K562 (cell line): ENCODE results near the gene TRIM33. TPM values are rescaled to one million over a fixed set of nuclear protein-coding genes. Genes with fewer than 3 reads are reported as not detected.

Experiments
- CAMTA2 ChIP-seq: fragments of 250-450 bp; sonication (Bioruptor Pico); conservative IDR thresholded peaks from 2 replicates; pipeline ENCODE4 v1.5.1; 2022
- CREM ChIP-seq: IDR thresholded peaks from 2 replicates; pipeline ENCODE4 v1.6.1; 2014; ENCODE audit warnings: antibody characterized with exemption, low read depth
- DNMT1 ChIP-seq: fragments of 450-650 bp; IDR thresholded peaks from 2 replicates; pipeline ENCODE4 v1.6.1; 2016; ENCODE audit warnings: antibody characterized with exemption, mild to moderate bottlenecking
- ELK1 ChIP-seq: sonication (generic); formaldehyde crosslinking; IDR thresholded peaks from 2 replicates; pipeline ENCODE4 v1.8.1; 2022; ENCODE audit warnings: missing genetic modification reagents
- HMGN3 ChIP-seq: IDR thresholded peaks from 2 replicates; pipeline ENCODE4 v1.6.1; 2011; ENCODE audit warnings: borderline replicate concordance, low read depth, mild to moderate bottlenecking, mixed read lengths, low read length; ENCODE audit not compliant: insufficient read length; ENCODE audit errors: extremely low read depth
- JUND ChIP-seq, 2 experiments: IDR thresholded peaks; 2 replicates in 1 of 2; 3 replicates in 1 of 2; pipeline ENCODE4 v1.6.1; 2011; ENCODE audit warnings: borderline replicate concordance in 2 of 2, low read depth in 2 of 2, low read length in 2 of 2, improper control_type of control experiment in 1 of 2, missing biosample characterization in 1 of 2, missing genetic modification characterization in 1 of 2, missing genetic modification reagents in 1 of 2
- MAFK ChIP-seq: IDR thresholded peaks from 2 replicates; pipeline ENCODE4 v1.6.1; 2011; ENCODE audit warnings: low read length, improper control_type of control experiment
- PATZ1 ChIP-seq: fragments of 250-450 bp; sonication (Bioruptor Pico); IDR thresholded peaks from 2 replicates; pipeline ENCODE4 v1.5.0; 2020; ENCODE audit warnings: mild to moderate bottlenecking, borderline replicate concordance
- SP1 ChIP-seq: sonication (generic); formaldehyde crosslinking; IDR thresholded peaks from 2 replicates; pipeline ENCODE4 v1.8.1; 2022; ENCODE audit warnings: mild to moderate bottlenecking, missing genetic modification reagents
- TEAD1 ChIP-seq, 2 experiments: fragments of 450-650 bp in 1 of 2; sonication (generic) in 1 of 2; formaldehyde crosslinking; IDR thresholded peaks; 2 replicates each; pipeline versions ENCODE4 v1.4.0 to v1.8.0; 2020 to 2022; ENCODE audit warnings: mild to moderate bottlenecking in 2 of 2, missing genetic modification reagents in 1 of 2
- ZC3H11A ChIP-seq: IDR thresholded peaks from 2 replicates; pipeline ENCODE4 v1.6.1; 2012; ENCODE audit warnings: low read depth, low read length, improper control_type of control experiment
- ZNF263 ChIP-seq: sonication (generic); formaldehyde crosslinking; IDR thresholded peaks from 2 replicates; pipeline ENCODE4 v1.8.0; 2022; ENCODE audit warnings: mild to moderate bottlenecking, missing genetic modification reagents, borderline replicate concordance
- ZNF347 ChIP-seq: fragments of 450-650 bp; formaldehyde crosslinking; IDR thresholded peaks from 2 replicates; pipeline ENCODE4 v1.4.0; 2020; ENCODE audit warnings: low read depth, mild to moderate bottlenecking, moderate library complexity
- ZNF561 ChIP-seq: fragments of 450-650 bp; formaldehyde crosslinking; conservative IDR thresholded peaks from 2 replicates; pipeline ENCODE4 v1.4.0; 2020; ENCODE audit warnings: mild to moderate bottlenecking, moderate library complexity
- ZNF830 ChIP-seq: fragments of 250-450 bp; sonication (Bioruptor Pico); IDR thresholded peaks from 2 replicates; pipeline ENCODE4 v1.5.0; 2021; ENCODE audit warnings: mild to moderate bottlenecking
- polyA plus RNA-seq, 8 experiments: library from polyadenylated mRNA; depleted of rRNA in 4 of 8; stranded (reverse) in 5 of 8; unstranded in 3 of 8; fragments of >200 nt; fragmentation: Nextera tagmentation in 2 of 8; fragmentation: Illumina TruSeq in 1 of 8; extraction: Ambion mirVana in 2 of 8; extraction: Trizol in 1 of 8; gene quantifications; 2 replicates each; pipeline versions ENCODE4 v1.2.1 to v1.2.3, GENCODE V29; 2011 to 2014; ENCODE audit warnings: inconsistent platforms in 1 of 8, missing spikeins in 1 of 8
- total RNA-seq, 7 experiments: library from RNA; depleted of rRNA in 6 of 7; stranded (reverse); fragments of >200 nt in 6 of 7; fragmentation: Illumina TruSeq in 2 of 7; extraction: Trizol in 2 of 7; gene quantifications; 2 replicates each; pipeline versions ENCODE4 v1.2.1 to v1.2.3, GENCODE V29; 2011 to 2021; ENCODE audit warnings: low replicate concordance in 1 of 7
- TF ChIP-seq, protein P1 (sequence below): IDR thresholded peaks from 3 replicates; pipeline ENCODE4 v1.6.1; 2011; ENCODE audit warnings: borderline replicate concordance, mild to moderate bottlenecking, moderate library complexity; ENCODE audit not compliant: insufficient read length; ENCODE audit errors: extremely low read depth
- TF ChIP-seq, protein P2 (sequence below): sonication (generic); formaldehyde crosslinking; IDR thresholded peaks from 2 replicates; pipeline ENCODE4 v1.8.0; 2022; ENCODE audit warnings: mild to moderate bottlenecking, missing genetic modification reagents
- TF ChIP-seq, protein P3 (sequence below): fragments of 250-450 bp; sonication (Bioruptor Pico); IDR thresholded peaks from 2 replicates; pipeline ENCODE4 v1.5.0; 2021; ENCODE audit warnings: mild to moderate bottlenecking, moderate library complexity

The TRIM33 gene
- total and polyA plus RNA-seq, 9 of the 15 experiments (the other 6 are each of a cell fraction or from before 2014, with no cell fraction given), result 9.3 to 58.4 (median 40.2) TPM

DNA sequence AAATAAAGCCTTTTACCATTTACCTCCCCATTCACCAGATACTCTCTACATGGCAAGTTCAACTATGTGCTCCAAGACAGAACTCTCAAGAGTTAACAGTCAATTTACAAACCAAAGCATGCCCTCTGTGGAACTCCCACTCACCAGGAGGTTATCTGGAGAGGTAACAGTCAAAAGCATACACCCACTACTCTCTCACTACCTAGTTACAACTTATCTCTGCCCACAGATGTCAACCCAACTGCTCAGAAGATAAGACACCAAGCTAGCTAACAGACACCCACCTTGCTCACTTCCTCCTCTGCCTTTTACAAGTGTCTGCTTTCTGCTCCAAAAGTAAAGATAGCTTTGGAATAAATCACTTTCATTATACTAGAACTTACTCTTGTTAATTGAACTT is 131.0 kb downstream of the TRIM33 start (continued):
- TF ChIP-seq PATZ1 (CRISPR knock-in tag) (no peak), JUND (IDR thresholded peaks at IDR 0.05; ENCODE audit: borderline replicate concordance, low read depth, low read length) (peak; percentile 84), JUND (tag; IDR thresholded peaks at IDR 0.05; ENCODE audit: borderline replicate concordance, low read depth, low read length) (peak; percentile 76; the same call in 1 of the 3 replicates), ZC3H11A (no peak), ELK1 (CRISPR knock-in tag) (no peak), HMGN3 (peak; percentile 99), DNMT1 (no peak), ZNF561 (CRISPR knock-in tag) (no peak), ZNF263 (no peak; the same call in 1 of the 2 replicates), MAFK (no peak), ZNF830 (CRISPR knock-in tag) (no peak), ZNF347 (CRISPR knock-in tag) (no peak), TEAD1 (CRISPR knock-in tag; IDR thresholded peaks at IDR 0.05) (peak; percentile 60 to 95; a peak in 3 of 4 replicates), SP1 (CRISPR knock-in tag) (peak; percentile 70), CREM (peak; percentile 89), CAMTA2 (CRISPR knock-in tag) (no peak)
- TF ChIP-seq, protein P1, sequence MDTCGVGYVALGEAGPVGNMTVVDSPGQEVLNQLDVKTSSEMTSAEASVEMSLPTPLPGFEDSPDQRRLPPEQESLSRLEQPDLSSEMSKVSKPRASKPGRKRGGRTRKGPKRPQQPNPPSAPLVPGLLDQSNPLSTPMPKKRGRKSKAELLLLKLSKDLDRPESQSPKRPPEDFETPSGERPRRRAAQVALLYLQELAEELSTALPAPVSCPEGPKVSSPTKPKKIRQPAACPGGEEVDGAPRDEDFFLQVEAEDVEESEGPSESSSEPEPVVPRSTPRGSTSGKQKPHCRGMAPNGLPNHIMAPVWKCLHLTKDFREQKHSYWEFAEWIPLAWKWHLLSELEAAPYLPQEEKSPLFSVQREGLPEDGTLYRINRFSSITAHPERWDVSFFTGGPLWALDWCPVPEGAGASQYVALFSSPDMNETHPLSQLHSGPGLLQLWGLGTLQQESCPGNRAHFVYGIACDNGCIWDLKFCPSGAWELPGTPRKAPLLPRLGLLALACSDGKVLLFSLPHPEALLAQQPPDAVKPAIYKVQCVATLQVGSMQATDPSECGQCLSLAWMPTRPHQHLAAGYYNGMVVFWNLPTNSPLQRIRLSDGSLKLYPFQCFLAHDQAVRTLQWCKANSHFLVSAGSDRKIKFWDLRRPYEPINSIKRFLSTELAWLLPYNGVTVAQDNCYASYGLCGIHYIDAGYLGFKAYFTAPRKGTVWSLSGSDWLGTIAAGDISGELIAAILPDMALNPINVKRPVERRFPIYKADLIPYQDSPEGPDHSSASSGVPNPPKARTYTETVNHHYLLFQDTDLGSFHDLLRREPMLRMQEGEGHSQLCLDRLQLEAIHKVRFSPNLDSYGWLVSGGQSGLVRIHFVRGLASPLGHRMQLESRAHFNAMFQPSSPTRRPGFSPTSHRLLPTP, result no peak
- TF ChIP-seq, protein P2, sequence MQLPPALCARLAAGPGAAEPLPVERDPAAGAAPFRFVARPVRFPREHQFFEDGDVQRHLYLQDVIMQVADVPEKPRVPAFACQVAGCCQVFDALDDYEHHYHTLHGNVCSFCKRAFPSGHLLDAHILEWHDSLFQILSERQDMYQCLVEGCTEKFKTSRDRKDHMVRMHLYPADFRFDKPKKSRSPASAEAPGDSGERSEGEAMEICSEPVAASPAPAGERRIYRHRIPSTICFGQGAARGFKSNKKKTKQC (CRISPR knock-in tag), result no peak
- TF ChIP-seq, protein P3, sequence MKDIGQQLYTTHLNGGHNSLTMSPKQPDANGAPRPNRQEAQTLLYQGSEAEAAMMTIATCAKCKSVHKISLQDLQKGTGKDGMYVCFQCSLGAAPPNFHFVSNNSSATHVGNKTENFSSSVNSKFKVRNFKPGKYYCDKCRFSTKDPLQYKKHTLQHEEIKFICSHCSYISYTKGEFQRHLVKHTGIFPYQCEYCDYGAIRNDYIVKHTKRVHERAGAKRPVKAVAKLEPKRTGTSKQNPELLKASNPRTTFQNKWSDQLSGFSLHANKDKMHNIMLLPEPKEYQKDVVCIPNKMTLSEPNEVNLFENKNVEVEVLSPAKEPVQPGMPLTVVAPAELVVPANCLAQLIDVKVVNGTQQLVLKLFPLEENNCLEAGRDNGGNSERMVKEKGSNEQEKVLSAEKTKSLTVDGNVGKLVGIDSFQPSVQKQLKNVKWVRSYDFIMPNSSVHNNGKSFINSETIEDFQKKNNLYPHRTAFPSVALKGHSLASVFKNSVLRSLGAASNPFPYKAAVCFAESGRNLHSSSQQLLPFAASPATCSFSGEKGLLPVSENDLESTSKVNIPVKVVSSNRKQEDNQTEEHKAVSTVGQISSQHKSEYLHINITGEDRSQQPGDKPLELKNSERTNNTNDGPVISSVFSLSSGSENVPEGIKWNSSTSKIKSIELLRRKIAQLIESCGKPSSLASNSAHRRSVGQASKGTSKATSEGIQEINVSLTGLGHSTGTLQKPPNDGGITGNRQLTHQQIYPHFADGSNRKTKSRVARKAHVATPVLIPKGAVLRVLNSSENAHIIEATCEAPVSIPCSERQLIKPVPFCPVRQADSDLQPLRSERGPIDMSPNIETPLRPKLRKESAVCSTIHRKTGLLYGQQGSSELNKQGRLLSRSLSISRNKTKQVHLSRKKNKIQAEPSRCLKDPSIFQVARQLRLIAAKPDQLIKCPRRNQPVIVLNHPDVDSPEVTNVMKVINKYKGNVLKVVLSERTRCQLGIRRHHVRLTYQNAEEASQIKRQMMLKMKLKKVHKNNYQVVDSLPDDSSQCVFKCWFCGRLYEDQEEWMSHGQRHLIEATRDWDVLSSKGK, result no peak
